Keratinocyte (primary cell): ENCODE measurements around the gene MNAT1. TPM values are rescaled to one million over a fixed set of nuclear protein-coding genes. Genes with fewer than 3 reads are reported as not detected.
A peak's percentile ranks its signal among the peaks of the same experiment; 100 is the strongest.

ENCODE experiments used
- DNase-seq: peaks from one replicate; pipeline ENCODE4 v3.0.0-alpha.2; 2011; ENCODE audit warnings: low read depth, missing footprints, low spot score
- FAIRE-seq: peaks from 2 replicates; lab custom pipeline; 2011; peaks lifted over from hg19 to GRCh38; lab: Jason Lieb, UNC
- H2AFZ ChIP-seq: 2 replicates; pipeline ENCODE4 v1.6.0; 2012; ENCODE audit warnings: low read length, control low read depth, inconsistent platforms; ENCODE audit not compliant: control insufficient read depth
- H3K27ac ChIP-seq: 2 replicates; pipeline ENCODE4 v1.5.1; 2011; ENCODE audit warnings: low read length; ENCODE audit not compliant: control insufficient read depth, insufficient read depth
- H3K27me3 ChIP-seq: 3 replicates; pipeline ENCODE4 v1.6.0; 2011; ENCODE audit warnings: low read length; ENCODE audit not compliant: control insufficient read depth, insufficient read depth; ENCODE audit errors: extremely low read depth
- H3K36me3 ChIP-seq, 2 experiments: 2 replicates in 1 of 2; 3 replicates in 1 of 2; pipeline ENCODE4 v1.5.1; 2011; ENCODE audit warnings: low read length in 2 of 2, mild to moderate bottlenecking in 1 of 2; ENCODE audit not compliant: control insufficient read depth in 2 of 2, insufficient read depth in 2 of 2; ENCODE audit errors: extremely low read depth in 1 of 2
- H3K4me1 ChIP-seq: 3 replicates; pipeline ENCODE4 v1.5.1; 2011; ENCODE audit warnings: low read length; ENCODE audit not compliant: control insufficient read depth, insufficient read depth; ENCODE audit errors: extremely low read depth
- H3K4me2 ChIP-seq: 3 replicates; pipeline ENCODE4 v1.6.0; 2011; ENCODE audit warnings: low read depth, low read length; ENCODE audit not compliant: control insufficient read depth, insufficient read depth; ENCODE audit errors: extremely low read depth
- H3K4me3 ChIP-seq, 3 experiments: fragments of 200-600 bp in 1 of 3; sonication (generic) in 1 of 3; 2 replicates in 2 of 3; 3 replicates in 1 of 3; pipeline ENCODE4 v1.5.1; 2011 to 2016; ENCODE audit warnings: low read length in 3 of 3, mild to moderate bottlenecking in 3 of 3, control low read depth in 2 of 3, inconsistent platforms in 1 of 3, low read depth in 1 of 3, mixed read lengths in 1 of 3, mixed run types in 1 of 3, moderate library complexity in 1 of 3; ENCODE audit not compliant: control insufficient read depth in 2 of 3, insufficient read depth in 2 of 3; ENCODE audit errors: extremely low read depth in 1 of 3
- H3K79me2 ChIP-seq: 2 replicates; pipeline ENCODE4 v1.6.0; 2012; ENCODE audit warnings: low read length; ENCODE audit not compliant: control insufficient read depth, insufficient read depth
- H3K9ac ChIP-seq: 3 replicates; pipeline ENCODE4 v1.6.0; 2011; ENCODE audit warnings: low read length; ENCODE audit not compliant: control insufficient read depth, insufficient read depth; ENCODE audit errors: extremely low read depth
- H3K9me1 ChIP-seq: 3 replicates; pipeline ENCODE4 v1.6.0; 2011; ENCODE audit warnings: low read length; ENCODE audit not compliant: control insufficient read depth, insufficient read depth; ENCODE audit errors: extremely low read depth
- H3K9me3 ChIP-seq: 2 replicates; pipeline ENCODE4 v1.5.1; 2012; ENCODE audit warnings: low read depth, low read length; ENCODE audit not compliant: control insufficient read depth
- H4K20me1 ChIP-seq: 3 replicates; pipeline ENCODE4 v1.6.0; 2011; ENCODE audit warnings: low read length; ENCODE audit not compliant: control insufficient read depth, insufficient read depth; ENCODE audit errors: extremely low read depth
- EZH2 ChIP-seq: IDR thresholded peaks from one replicate; pipeline ENCODE4 v1.6.1; 2012; ENCODE audit warnings: inconsistent platforms, mild to moderate bottlenecking, low read length, moderate library complexity
- dilution Hi-C: fragments of 300-500 bp; cut with MboI; formaldehyde crosslinking; loops from one replicate; pipeline ENCODE4 v1.7.0; 2020; ENCODE audit warnings: low sequenced_read_pairs; ENCODE audit not compliant: extremely low pct_ligation_motif_present
- polyA plus RNA-seq, 5 experiments: library from polyadenylated mRNA; depleted of rRNA in 3 of 5; stranded (reverse) in 3 of 5; stranded (forward) in 1 of 5; unstranded in 1 of 5; fragments of >200 nt; gene quantifications; 1 replicate in 1 of 5; 2 replicates in 3 of 5; 3 replicates in 1 of 5; pipeline versions ENCODE4 v1.2.1 to v1.2.3, GENCODE V29; 2011 to 2012; ENCODE audit warnings: missing spikeins in 2 of 5, low read depth in 1 of 5, low replicate concordance in 1 of 5
- TF ChIP-seq, protein P1 (sequence below), 3 experiments: IDR thresholded peaks in 1 of 3; conservative IDR thresholded peaks in 1 of 3; optimal IDR thresholded peaks in 1 of 3; 2 replicates in 2 of 3; 3 replicates in 1 of 3; pipeline versions ENCODE3 to v1.5.1; 2011; ENCODE audit warnings: low read length in 3 of 3, mild to moderate bottlenecking in 3 of 3, moderate library complexity in 2 of 3, control low read depth in 1 of 3, inconsistent platforms in 1 of 3; ENCODE audit not compliant: insufficient read depth in 2 of 3; ENCODE audit errors: extremely low read depth in 1 of 3

MNAT1 gene
- polyA plus RNA-seq, 1 donor (not counting 4 experiments of a cell fraction or from before 2014, with no cell fraction given): 79.5 TPM

DNA sequence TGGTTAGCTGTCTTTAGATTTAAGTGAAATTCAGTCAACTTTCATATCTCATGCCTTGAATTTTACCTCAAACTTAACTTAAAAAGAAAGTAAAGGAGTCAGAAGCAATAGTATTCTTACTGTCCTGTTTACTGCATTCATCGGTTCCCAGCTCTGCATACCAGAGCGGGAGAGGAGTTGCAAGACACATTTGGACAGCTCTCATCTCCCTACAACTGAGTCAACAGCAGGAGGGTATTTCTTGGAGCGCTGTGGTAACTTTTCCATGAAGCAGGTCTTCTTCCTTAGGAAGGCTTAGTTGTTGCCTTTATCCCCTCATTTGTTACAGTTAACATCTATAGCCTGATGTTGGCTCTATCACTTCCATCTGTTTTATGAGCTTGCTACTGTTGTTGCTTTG lies 181.2 kb downstream of the MNAT1 start:
- H3K9ac ChIP-seq: no peak overlapping the region
- FAIRE-seq (no peak), DNase-seq (no peak)
- H3K4me3 ChIP-seq: no peak overlapping the region
- dilution Hi-C loops: no loop called here
- no peaks in the 10 kb centered on the region for H4K20me1 ChIP-seq
- H3K36me3 ChIP-seq: no peaks in the 10 kb centered on the region
- H2AFZ ChIP-seq: no peak overlapping the region
- no peaks in the 10 kb centered on the region for H3K27me3 ChIP-seq
- no peak for TF ChIP-seq EZH2
- TF ChIP-seq, protein P1, sequence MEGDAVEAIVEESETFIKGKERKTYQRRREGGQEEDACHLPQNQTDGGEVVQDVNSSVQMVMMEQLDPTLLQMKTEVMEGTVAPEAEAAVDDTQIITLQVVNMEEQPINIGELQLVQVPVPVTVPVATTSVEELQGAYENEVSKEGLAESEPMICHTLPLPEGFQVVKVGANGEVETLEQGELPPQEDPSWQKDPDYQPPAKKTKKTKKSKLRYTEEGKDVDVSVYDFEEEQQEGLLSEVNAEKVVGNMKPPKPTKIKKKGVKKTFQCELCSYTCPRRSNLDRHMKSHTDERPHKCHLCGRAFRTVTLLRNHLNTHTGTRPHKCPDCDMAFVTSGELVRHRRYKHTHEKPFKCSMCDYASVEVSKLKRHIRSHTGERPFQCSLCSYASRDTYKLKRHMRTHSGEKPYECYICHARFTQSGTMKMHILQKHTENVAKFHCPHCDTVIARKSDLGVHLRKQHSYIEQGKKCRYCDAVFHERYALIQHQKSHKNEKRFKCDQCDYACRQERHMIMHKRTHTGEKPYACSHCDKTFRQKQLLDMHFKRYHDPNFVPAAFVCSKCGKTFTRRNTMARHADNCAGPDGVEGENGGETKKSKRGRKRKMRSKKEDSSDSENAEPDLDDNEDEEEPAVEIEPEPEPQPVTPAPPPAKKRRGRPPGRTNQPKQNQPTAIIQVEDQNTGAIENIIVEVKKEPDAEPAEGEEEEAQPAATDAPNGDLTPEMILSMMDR (optimal IDR thresholded peaks at IDR 0.05 in 1 of 3, IDR thresholded peaks at IDR 0.05 in 1 of 3, conservative IDR thresholded peaks at IDR 0.05 in 1 of 3; ENCODE audit: extremely low read depth in 1 of 3, insufficient read depth in 2 of 3, low read length in 3 of 3): no peak
- no peaks in the 10 kb centered on the region for H3K9me1 ChIP-seq
- no peaks in the 10 kb centered on the region for H3K4me1 ChIP-seq
- no peak overlapping the region for H3K4me2 ChIP-seq
- H3K27ac ChIP-seq: no peak overlapping the region
- no peaks in the 10 kb centered on the region for H3K79me2 ChIP-seq
- no peaks in the 10 kb centered on the region for H3K9me3 ChIP-seq

DNA sequence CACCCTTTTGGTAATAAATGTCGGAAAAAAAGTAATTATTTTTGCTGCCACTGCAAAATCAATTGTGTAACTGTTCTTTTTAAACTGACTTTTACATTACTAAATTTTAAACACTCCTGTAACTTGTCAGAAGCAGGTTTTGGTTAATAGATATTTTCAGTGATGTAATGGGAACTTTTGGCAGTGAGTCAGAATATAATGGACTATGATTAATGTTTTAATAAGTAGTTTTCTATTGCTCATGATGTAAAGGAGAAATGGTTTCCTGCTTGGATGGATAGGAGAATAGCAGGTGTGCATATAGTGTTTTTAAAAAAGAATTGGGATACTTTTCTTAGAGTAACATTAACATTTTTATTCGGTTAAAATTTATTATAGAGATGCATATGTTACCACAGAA lies 187.5 kb downstream of the MNAT1 start:
- Histone ChIP-seq H3K4me2 (no peak overlapping the region), H3K27ac (no peak overlapping the region), H4K20me1 (no peaks in the 10 kb centered on the region), H3K27me3 (no peaks in the 10 kb centered on the region), H3K9ac (no peak overlapping the region), H2AFZ (no peak overlapping the region), H3K4me1 (peaks cover 5% of the 10 kb centered on the region), H3K4me3 (no peak overlapping the region), H3K36me3 (no peaks in the 10 kb centered on the region), H3K9me3 (no peaks in the 10 kb centered on the region), H3K9me1 (no peaks in the 10 kb centered on the region), H3K79me2 (no peaks in the 10 kb centered on the region)
- dilution Hi-C loops: no loop called here
- DNase-seq (peak; percentile 4), FAIRE-seq (no peak)
- TF ChIP-seq, protein P1 (optimal IDR thresholded peaks at IDR 0.05 in 1 of 3, IDR thresholded peaks at IDR 0.05 in 1 of 3, conservative IDR thresholded peaks at IDR 0.05 in 1 of 3; ENCODE audit: extremely low read depth in 1 of 3, insufficient read depth in 2 of 3, low read length in 3 of 3): no peak
- TF ChIP-seq EZH2: no peak
